Right ventricle myocardium inferior (tissue), 1 donor: ENCODE results near the gene APH1A. TPM values are rescaled to one million over a fixed set of nuclear protein-coding genes. Genes with fewer than 3 reads are reported as not detected.
"Not testable (repeated sequence)": the region's sequence is repeated elsewhere in the genome, so short reads cannot be mapped to it uniquely, and the experiment has no call there.

Experiments
- ATAC-seq: fragments of 200-7000 bp; cut with Tn5 transposase; one replicate; pipeline ENCODE4 v1.9.1; 2020; ENCODE audit warnings: mild to moderate bottlenecking, moderate library complexity
- DNase-seq: peaks from one replicate; pipeline ENCODE4 v3.0.0; 2021; ENCODE audit errors: missing footprints
- intact Hi-C: fragments of 100-400 bp; cut with DNase I; formaldehyde crosslinking; loops from one replicate; pipeline ENCODE4 v1.11.0; 2022
- total RNA-seq: library from RNA; stranded (reverse); fragmentation: NEBNext Ultra II Directional; extraction: Animal tissue kit (Norgen Biotek cat#: 25700); gene quantifications from one replicate; pipeline ENCODE4 v1.2.1, GENCODE V29; 2021
- donor health status: DM: no; HTN: yes; CAD: no; lungs with severe emphysema.

Gene APH1A
- total RNA-seq, 1 donor from 2014 or later = 58.7 TPM

DNA sequence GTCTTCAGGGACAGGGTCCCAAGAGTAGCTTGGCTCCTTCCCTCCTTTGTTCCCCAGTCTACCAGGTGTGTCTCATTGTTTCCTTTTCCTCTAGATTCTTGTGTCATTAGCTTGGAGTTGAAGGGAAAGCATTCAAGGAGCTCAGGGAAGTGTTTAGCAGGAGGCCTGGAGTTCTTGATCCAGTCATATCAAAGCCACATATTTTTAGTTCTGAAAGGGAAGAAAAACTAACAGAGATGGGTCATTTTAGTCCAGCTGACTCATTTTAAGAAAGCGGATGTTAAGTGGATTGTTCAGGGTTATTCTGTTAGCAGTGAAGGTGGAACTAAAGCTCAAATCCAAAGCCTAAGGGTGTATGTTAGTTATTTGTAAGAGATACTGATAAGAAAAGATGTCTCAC, 4.5 kb upstream of the APH1A start:
- DNase-seq (no peak), ATAC-seq (no peak)
- intact Hi-C loops = no loop called here

DNA sequence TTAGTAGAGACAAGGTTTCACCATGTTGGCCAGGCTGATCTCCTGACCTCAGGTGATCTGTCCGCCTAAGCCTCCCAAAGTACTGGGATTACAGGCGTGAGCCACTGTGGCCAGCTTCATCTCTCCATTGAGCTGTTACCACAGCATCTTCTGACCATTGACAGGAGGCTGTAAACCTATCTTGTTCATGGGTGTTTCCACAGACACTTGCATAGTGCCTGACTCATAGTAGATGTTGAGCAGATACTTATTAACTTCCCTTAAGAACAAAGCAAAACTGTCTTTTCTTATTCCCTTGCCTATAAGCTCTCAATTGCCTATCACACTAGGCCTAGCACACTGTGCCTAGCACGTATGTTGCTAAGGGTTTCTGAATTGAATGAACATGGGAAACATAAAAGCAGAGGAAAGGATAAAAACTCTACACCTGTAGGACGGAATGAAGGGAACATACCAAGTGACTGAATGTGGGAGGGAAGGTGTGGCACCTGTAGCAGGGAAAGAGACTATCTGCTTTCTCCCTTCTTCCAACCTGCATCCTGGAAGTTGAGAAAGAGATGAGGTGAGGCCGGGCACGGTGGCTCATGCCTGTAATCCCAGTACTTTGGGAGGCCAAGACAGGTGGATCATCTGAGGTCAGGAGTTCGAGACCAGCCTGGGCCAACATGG, 2.6 kb upstream of the APH1A start:
- ATAC-seq = no peak
- DNase-seq = no peak
- intact Hi-C loops = no loop called here

GRCh38 chr1:150269451-150269850, 635 bp upstream of the APH1A start:
- intact Hi-C loops = no loop called here
- DNase-seq (no peak), ATAC-seq (no peak)

DNA sequence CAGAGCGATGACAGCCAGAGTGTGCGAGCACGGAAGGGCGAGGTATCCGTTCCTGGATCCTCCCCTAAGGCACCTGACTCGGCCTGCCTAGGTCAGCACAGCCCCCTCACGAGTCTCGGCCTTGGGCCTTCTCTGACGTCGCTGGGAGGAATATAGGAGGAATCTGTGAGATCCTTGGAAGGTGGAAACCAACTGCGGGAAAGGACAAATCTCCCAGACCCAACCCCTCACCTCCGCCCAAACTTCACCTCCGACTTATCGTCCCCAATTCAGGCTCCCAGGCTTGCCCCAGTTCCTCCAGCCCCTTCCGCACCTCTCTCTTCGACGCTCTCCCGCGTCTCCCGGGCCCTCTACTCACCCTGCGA, 494 bp downstream of the APH1A start:
- DNase-seq (no peak), ATAC-seq (peak; percentile 9)
- intact Hi-C loops = no loop called here

DNA sequence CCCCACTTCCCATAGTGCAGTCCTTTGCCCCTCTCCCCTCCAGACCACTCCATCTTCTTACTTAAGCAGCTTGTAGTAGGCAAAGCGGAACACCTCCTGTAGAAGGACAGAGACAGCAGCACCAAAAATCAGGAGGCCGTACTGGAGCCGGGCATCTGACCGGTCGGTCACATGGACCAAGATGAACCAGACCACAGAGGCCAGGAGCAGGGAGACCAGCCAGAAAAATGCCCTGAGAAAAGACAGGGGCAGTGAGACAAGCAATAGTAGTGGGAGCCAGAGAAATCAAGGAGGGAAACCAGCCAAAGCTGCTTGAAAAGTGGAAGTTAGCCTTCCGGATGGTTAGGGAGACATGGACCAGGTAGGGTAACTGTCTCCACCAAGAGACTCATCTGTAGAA, 920 bp downstream of the APH1A start:
- ATAC-seq = no peak
- intact Hi-C loops = no loop called here
- no peak for DNase-seq

GRCh38 chr1:150263549-150263948, 5.3 kb downstream of the APH1A start:
- intact Hi-C loops = no loop called here
- ATAC-seq = no peak
- no peak for DNase-seq

- intact Hi-C loops = no loop called here
- ATAC-seq (no peak), DNase-seq (no peak)
These were observed 6.2 kb downstream of the APH1A start for GRCh38 chr1:150262388-150263320.

- DNase-seq (no peak), ATAC-seq (no peak)
- intact Hi-C loops = no loop called here
These were observed 7.4 kb downstream of the APH1A start for GRCh38 chr1:150261367-150261766.

DNA sequence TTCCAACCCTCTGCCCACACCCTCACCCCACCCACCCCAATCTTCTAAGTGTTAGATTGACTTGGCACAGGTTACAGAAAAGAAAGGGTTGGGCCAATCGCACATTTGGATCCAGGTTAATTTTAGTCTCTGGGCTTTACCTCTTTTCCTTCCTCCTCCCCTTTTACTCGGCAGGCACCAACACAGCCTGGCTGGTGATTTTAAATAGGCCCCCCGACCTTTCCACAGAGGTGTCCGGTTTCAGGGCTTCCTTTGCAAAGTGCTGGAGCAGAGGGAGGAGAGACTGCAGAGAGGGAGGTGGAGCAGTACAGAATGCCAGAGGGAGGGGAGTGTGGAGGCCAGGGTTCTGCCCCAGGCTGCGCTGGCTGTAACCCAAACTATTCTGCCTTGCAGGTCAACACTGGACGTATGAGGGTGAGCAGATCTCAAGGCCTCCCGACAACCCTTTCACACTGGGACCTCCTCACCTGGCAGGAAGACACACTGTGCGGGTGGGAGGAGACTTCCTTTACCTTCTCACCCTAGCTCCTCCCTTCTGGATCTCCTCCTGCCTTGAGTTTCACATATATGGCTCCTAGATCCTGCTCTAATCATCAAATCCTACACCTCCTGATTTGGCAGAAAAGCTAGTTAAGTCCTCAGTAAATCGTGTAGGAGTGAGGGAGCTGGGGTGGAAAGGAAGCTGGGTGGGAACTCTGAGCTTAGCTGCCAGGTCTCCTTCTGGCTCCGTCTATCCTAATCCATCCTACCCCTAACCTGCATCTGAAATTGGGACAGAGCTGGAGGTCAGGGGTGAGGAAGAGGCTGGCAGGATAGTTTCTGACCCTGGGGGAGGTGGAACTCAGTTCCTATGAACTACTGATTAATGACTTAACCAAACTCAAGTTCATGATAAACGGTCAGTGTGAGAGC, 8.8 kb downstream of the APH1A start:
- ATAC-seq = peak; percentile 47
- no peak for DNase-seq
- intact Hi-C loops = loop anchor here (5.0 kb wide), 1 partner anchor 717 kb away; no protein-coding TSS in a partner anchor

GRCh38 chr1:150259217-150259616, 9.6 kb downstream of the APH1A start:
- no peak for DNase-seq
- intact Hi-C loops = loop anchor here (5.0 kb wide), 1 partner anchor 718 kb away; no protein-coding TSS in a partner anchor
- no peak for ATAC-seq

DNA sequence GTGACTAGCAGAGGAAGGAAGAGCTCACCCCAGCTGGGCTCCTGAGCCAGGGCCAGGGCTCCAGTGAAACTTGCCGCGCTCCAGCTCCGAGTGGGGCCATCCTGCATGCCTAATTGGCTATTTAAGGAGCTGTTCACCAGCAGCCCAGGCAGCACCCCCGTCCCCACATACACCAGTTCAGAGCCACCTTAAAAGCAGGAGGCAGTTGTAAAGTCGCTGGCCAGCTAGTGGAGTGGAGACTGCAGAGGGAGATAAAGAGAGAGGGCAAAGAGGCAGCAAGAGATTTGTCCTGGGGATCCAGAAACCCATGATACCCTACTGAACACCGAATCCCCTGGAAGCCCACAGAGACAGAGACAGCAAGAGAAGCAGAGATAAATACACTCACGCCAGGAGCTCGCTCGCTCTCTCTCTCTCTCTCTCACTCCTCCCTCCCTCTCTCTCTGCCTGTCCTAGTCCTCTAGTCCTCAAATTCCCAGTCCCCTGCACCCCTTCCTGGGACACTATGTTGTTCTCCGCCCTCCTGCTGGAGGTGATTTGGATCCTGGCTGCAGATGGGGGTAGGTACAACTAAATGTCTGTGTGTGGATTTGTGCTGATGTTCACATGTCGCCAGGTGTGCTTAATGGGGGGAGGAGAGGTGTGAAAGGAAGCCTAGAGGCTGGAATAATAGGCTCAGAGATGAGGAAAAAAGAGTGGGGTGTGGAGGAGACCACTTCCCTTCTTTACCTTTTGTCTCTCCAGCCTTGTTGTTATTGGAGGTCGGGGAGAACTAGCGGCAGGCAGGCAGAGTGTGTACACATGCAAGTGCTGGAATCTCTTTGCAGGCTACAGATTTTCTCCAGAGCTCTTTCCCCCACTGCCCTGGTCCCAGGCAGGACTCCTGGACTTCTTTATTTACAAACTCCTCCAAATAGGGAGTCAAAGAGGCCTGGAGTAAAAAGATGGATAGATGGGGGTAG, 10.9 kb downstream of the APH1A start, which contains the start of gene CA14:
Gene CA14 (plus strand): TSS at position 151 of the 962 bp plus-strand sequence. CDS start 355 bp downstream, at position 506.
- ATAC-seq (peak; percentile 67), DNase-seq (no peak)
- intact Hi-C loops = loop anchor here (5.0 kb wide), 1 partner anchor 719 kb away; no protein-coding TSS in a partner anchor

GRCh38 chr1:150256554-150257341, 12.1 kb downstream of the APH1A start:
- ATAC-seq = no peak
- intact Hi-C loops = loop anchor here (5.0 kb wide), 1 partner anchor 721 kb away; no protein-coding TSS in a partner anchor

GRCh38 chr1:150256198-150256553, 12.6 kb downstream of the APH1A start:
- DNase-seq (no peak), ATAC-seq (no peak)
- intact Hi-C loops = loop anchor here (5.0 kb wide), 1 partner anchor 721 kb away; no protein-coding TSS in a partner anchor

More at GRCh38 chr1:150256554-150257341, 12.1 kb downstream of the APH1A start:
- DNase-seq = no peak

- DNase-seq (no peak), ATAC-seq (no peak)
- intact Hi-C loops = no loop called here
These were observed 18.9 kb downstream of the APH1A start for GRCh38 chr1:150249936-150250335.

DNA sequence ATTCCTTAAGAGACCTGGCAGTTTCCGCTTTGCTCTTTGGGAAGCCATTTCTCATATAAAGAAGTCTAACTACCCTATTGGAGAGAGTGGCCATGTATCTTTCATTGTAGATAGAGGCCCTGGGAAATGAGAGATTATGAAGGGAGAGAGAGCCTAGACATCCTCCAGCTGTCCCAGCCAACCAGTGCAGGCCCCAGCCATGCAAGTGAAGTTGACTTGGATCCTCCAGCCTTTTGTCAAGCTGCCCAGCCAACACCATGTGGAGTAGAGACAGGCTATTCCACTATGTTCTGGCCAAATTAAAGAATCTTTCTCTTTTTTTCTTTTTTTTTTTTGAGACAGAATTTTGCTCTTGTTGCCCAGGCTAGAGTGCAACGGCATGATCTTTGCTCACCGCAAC, 25.8 kb downstream of the APH1A start:
- intact Hi-C loops = no loop called here
- DNase-seq (no peak), ATAC-seq (peak; percentile 62)

DNA sequence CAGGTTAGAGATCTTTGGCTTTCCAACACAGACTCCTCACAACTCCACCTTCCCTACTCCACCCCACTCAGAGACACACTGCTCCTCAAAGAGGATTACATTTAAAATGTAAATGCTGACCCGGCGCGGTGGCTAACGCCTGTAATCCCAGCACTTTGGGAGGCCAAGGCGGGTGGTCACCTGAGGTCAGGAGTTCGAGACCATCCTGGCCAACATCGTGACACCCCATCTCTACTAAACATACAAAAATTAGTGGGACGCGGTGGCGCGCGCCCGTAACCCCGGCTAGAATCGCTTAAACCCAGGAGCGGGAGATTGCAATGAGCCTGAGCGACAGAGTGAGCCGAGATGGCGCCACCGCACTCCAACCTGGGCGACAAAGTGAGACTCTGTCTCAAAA, 31.1 kb downstream of the APH1A start:
- no peak for DNase-seq
- no peak for ATAC-seq
- intact Hi-C loops = loop anchor here (5.0 kb wide), 1 partner anchor 45 kb away; the partner anchor contains the start of gene CIART

DNA sequence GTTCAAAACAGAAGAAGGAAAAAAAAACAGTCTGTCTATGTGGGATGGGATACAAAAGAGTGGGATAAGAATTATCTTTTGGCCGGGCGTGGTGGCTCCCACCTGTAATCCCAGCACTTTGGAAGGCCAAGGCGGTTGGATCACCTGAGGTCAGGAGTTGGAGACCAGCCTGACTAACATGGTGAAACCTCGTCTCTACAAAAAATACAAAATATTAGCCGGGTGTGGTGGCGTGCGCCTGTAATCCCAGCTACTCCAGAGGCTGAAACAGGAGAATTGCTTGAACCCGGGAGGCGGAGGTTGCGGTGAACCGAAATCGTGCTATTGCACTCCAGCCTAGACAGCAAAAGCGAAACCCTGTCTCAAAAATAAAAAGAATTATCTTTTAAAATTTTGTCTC, 31.6 kb downstream of the APH1A start:
- not testable (repeated sequence) for ATAC-seq, DNase-seq
- intact Hi-C loops = loop anchor here (5.0 kb wide), 1 partner anchor 45 kb away; the partner anchor contains the start of gene CIART
